Measurements from ENCODE around the gene C2CD3.
"Not testable (repeated sequence)": the region's sequence is repeated elsewhere in the genome, so short reads cannot be mapped to it uniquely, and the experiment has no call there.

Gene C2CD3

GRCh38 chr11:74120260-74121035 lies 50.4 kb downstream of the C2CD3 start:
- not testable (repeated sequence) for DNase-seq (ENCODE audit: low read depth in 2 of 2)

GRCh38 chr11:74116719-74117118 lies 54.1 kb downstream of the C2CD3 start:
- DNase-seq (ENCODE audit: low read depth in 2 of 2), result no peak

GRCh38 chr11:74112877-74113276 lies 57.9 kb downstream of the C2CD3 start:
- DNase-seq (ENCODE audit: low read depth in 2 of 2), result no peak

- DNase-seq (ENCODE audit: low read depth in 2 of 2), result no peak
Measured at GRCh38 chr11:74106124-74106523, 64.7 kb downstream of the C2CD3 start.

GRCh38 chr11:74102321-74102720 lies 68.5 kb downstream of the C2CD3 start:
- no peak for DNase-seq (ENCODE audit: low read depth in 2 of 2)

GRCh38 chr11:74100735-74101134 lies 70.1 kb downstream of the C2CD3 start:
- no peak for DNase-seq (ENCODE audit: low read depth in 2 of 2)

GRCh38 chr11:74100231-74100630 lies 70.6 kb downstream of the C2CD3 start:
- DNase-seq (ENCODE audit: low read depth in 2 of 2), result no peak

- DNase-seq (ENCODE audit: low read depth in 2 of 2), result no peak
Measured at GRCh38 chr11:74097686-74098237, 73.0 kb downstream of the C2CD3 start.

DNA sequence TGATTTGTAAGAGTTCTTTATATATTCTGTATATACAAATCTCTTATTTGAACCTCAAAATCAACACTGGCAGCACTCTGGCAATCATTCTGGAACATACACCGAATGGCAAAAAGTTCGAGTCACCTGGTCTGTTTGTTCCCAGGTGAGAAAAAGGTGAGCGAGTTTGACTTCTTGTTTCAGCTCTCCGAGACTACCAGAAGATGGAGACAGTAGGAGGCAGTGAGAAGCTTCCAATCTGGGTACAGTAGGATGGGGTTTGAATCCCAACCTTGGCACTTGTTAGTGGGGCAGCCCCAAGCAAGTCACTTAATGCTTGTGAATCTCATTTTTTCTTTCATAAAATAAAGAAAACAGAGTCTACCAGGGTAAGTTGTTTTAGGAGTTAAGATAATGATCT lies 76.4 kb downstream of the C2CD3 start:
- no peak for DNase-seq (ENCODE audit: low read depth in 2 of 2)

DNA sequence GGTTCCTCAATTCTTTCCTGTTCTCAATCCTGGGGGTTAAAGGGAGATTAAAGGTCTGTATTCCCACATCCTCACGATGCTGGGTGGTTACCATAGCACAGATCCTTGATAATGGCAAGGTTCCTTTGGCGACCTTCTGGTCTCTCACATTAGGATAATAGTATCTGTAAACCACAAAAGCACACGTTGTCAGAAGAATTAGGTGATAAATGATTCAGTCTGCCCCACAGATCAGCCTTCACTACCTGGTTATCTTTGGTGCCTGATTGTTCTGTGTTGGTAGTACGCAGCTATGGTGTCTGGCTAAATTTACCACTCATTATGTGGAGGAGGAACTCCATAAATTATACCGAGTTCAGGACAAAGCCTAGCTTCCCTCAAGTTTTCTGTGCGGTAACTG lies 78.4 kb downstream of the C2CD3 start:
- no peak for DNase-seq (ENCODE audit: low read depth in 2 of 2)

DNA sequence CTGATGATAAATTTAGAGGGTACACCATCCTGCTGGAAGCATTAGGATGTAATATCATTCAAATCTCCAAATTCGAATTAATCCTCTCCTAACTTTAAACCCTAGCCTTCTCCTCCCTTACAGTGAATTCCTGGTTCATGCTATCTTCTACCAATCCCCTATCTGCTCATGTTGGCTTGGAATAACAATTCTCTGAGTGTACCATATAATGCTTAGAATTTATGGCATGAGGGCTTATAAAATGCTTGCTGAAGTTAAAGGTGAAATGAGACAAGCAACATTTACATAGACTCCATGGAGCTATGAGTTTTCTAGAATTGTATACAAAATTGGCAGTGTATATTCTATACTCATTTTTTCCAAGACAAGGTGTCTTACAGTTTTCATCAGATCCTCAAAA lies 79.3 kb downstream of the C2CD3 start:
- no peak for DNase-seq (ENCODE audit: low read depth in 2 of 2)

DNA sequence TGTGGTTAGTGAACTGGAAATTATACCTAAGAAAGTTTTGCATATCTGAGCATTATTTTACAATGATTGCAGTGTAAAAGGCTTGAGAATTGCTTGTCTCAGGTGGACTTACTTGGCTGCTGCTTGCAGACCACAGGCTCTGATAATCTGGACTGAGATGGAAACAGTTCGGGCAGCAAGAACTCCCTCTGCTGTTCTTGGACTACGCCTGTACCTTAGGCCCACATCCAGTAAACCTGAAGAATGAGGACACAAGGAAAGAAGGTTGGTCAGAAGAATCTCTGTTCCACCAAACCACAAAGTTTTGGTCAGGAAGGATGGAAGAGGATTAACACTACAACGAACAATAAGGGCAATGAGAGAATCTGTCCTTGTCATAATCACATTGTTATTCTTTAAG lies 80.1 kb downstream of the C2CD3 start:
- no peak for DNase-seq (ENCODE audit: low read depth in 2 of 2)

DNA sequence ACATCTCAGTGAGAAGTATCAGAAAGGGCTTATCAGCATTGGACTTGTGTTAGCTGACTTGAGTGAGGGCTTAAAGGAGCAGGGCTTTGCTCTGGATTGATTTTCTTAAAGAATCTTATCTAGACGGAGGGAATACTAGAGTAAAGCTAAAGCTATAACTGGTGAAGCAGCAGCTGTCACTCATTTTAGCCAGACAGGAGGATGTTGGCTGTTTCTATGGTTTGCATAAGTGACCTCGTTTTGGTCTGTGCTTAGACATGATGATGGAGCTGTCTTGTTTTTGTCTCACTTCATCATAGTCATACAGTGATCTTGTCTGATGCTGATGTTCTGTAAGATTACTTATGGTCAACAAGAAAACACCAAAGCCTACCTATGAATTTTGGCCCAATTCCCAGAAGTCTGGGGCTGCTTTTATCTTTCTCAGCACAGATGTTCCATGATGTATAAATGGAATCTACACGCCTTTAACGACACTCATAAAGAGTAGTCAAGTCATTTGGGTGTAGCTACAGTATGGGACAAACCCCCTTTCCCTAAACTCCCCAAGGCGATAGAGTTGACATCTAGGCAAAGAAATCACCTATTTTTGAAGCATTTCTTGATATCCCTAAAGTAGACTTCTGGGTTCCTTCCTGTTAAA lies 84.4 kb downstream of the C2CD3 start:
- DNase-seq (ENCODE audit: low read depth in 2 of 2), result no peak

- DNase-seq (ENCODE audit: low read depth in 2 of 2), result no peak
Measured at GRCh38 chr11:74085542-74085892, 85.3 kb downstream of the C2CD3 start.

- DNase-seq (ENCODE audit: low read depth in 2 of 2), result no peak
Measured at GRCh38 chr11:74084796-74085541, 85.8 kb downstream of the C2CD3 start.

GRCh38 chr11:74083927-74084326 lies 86.9 kb downstream of the C2CD3 start:
- not testable (repeated sequence) for DNase-seq (ENCODE audit: low read depth in 2 of 2)

DNA sequence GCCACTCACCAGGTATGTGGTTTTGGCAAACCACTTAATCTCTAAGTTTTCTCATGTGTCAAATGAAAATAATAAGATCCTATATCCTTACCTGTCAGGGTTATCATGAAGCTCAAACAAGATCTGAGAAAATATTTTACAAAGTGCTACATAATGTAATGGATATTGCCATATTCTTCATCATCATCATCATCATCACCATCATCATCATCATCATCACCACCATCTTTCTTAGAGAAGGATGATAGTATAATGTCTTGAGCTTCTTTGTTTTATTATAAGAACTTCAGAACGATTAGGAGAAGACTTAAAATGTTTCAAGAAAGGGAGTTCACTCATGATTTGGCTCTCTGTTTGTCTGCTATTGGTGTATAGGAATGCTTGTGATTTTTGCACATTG lies 89.4 kb downstream of the C2CD3 start:
- no peak for DNase-seq (ENCODE audit: low read depth in 2 of 2)

GRCh38 chr11:74077193-74077592 lies 93.6 kb downstream of the C2CD3 start:
- no peak for DNase-seq (ENCODE audit: low read depth in 2 of 2)

DNA sequence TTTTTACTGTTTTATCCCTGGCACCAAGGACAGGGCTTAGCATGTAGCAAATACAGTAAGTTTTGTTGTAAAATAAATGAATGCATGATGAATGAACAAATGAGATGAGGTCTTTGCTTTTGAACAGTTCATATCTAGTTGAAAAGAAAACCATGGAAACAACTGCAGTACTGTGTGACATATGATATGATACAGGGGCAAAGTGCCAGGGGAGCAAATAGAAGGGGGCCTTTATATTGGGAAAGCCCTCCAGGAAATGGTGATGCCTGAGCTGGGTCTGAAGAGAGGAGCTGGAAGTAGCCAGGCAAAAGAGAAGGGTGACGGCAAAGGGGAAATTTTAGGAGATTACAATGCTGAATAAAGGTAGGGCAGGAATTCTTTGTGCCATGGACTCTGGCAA lies 98.1 kb downstream of the C2CD3 start:
- DNase-seq (ENCODE audit: low read depth in 2 of 2), result no peak

- DNase-seq (ENCODE audit: low read depth in 2 of 2), result no peak
Measured at GRCh38 chr11:74072286-74072685, 98.5 kb downstream of the C2CD3 start.

- no peak for DNase-seq (ENCODE audit: low read depth in 2 of 2)
Measured at GRCh38 chr11:74070723-74071492, 99.9 kb downstream of the C2CD3 start.
